Lower leg skin (tissue), 3 donors: ENCODE measurements around the gene SMAD6.

Experiments used
- POLR2A ChIP-seq, 2 donors: fragments of 450-650 bp; IDR thresholded peaks; one replicate each; pipeline ENCODE4 v1.6.1; 2016 to 2017; ENCODE audit warnings: antibody characterized with exemption in 2 of 2, mild to moderate bottlenecking in 1 of 2, moderate library complexity in 1 of 2
- TF ChIP-seq, protein P1 (sequence below), 3 donors: fragments of 450-650 bp; IDR thresholded peaks; one replicate each; pipeline ENCODE4 v1.5.1; 2016; ENCODE audit warnings: antibody characterized with exemption in 3 of 3, mild to moderate bottlenecking in 3 of 3, moderate library complexity in 2 of 3

DNA sequence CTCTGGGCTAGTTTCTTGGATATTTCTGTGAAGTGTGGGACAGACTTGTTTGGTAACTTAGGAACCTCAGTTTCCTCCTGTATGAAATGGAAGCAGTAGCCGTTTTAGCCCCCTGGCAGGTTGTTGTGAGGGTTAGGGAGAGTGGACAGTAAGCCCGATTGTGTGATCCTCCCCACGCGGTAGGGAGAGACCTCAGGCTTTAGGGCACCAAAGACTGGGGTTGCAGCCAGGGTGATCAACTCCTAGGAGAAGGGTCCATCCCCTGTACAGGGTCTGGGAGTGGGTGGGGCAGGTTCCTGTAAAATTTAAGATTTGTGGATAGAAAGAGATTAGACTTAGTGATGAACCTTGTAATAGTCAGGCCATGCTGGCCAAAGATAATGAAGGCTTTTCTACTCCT, 120.5 kb downstream of the SMAD6 start:
- TF ChIP-seq, protein P1, sequence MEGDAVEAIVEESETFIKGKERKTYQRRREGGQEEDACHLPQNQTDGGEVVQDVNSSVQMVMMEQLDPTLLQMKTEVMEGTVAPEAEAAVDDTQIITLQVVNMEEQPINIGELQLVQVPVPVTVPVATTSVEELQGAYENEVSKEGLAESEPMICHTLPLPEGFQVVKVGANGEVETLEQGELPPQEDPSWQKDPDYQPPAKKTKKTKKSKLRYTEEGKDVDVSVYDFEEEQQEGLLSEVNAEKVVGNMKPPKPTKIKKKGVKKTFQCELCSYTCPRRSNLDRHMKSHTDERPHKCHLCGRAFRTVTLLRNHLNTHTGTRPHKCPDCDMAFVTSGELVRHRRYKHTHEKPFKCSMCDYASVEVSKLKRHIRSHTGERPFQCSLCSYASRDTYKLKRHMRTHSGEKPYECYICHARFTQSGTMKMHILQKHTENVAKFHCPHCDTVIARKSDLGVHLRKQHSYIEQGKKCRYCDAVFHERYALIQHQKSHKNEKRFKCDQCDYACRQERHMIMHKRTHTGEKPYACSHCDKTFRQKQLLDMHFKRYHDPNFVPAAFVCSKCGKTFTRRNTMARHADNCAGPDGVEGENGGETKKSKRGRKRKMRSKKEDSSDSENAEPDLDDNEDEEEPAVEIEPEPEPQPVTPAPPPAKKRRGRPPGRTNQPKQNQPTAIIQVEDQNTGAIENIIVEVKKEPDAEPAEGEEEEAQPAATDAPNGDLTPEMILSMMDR (IDR thresholded peaks at IDR 0.05), result no peak
- TF ChIP-seq POLR2A (IDR thresholded peaks at IDR 0.05), result no peak
